Adrenal gland (tissue), 5 donors: ENCODE measurements around the gene DGKA.

Source experiments
- POLR2A ChIP-seq, 2 donors: fragments of 450-650 bp; IDR thresholded peaks; one replicate each; pipeline ENCODE4 v1.6.1; 2017; ENCODE audit warnings: antibody characterized with exemption in 2 of 2, mild to moderate bottlenecking in 2 of 2, moderate library complexity in 1 of 2
- TF ChIP-seq, protein P1 (sequence below), 6 experiments: fragments of 450-650 bp in 4 of 6; fragments of 200-600 bp in 2 of 6; sonication (generic) in 1 of 6; IDR thresholded peaks; 1 replicate in 5 of 6; 2 replicates in 1 of 6; pipeline versions ENCODE4 v1.5.1 to v1.8.0; 2016 to 2021; ENCODE audit warnings: antibody characterized with exemption in 6 of 6, mild to moderate bottlenecking in 2 of 6, moderate library complexity in 1 of 6
- donor health status: DM: no; HTN: no; CAD: no.

DNA sequence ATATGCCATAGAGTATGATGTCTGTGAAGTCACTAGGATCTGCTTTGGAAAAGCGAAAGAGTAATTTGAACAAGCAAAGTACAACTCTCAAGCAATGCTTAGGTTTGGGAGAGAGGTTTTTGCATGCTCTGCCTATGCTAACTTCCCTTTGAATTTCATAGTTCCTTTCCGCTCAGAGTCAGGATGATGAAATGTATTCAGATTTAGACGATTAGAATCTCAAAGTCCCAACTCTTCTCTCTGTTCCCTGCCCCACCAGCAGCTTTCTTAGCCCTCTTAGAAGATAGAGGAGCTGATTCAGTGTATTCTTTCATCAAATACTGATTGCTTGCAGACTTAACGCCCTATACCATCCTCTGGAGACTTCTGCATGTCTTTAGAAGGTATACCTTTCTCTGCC is 54.4 kb downstream of the DGKA start:
- TF ChIP-seq, protein P1, sequence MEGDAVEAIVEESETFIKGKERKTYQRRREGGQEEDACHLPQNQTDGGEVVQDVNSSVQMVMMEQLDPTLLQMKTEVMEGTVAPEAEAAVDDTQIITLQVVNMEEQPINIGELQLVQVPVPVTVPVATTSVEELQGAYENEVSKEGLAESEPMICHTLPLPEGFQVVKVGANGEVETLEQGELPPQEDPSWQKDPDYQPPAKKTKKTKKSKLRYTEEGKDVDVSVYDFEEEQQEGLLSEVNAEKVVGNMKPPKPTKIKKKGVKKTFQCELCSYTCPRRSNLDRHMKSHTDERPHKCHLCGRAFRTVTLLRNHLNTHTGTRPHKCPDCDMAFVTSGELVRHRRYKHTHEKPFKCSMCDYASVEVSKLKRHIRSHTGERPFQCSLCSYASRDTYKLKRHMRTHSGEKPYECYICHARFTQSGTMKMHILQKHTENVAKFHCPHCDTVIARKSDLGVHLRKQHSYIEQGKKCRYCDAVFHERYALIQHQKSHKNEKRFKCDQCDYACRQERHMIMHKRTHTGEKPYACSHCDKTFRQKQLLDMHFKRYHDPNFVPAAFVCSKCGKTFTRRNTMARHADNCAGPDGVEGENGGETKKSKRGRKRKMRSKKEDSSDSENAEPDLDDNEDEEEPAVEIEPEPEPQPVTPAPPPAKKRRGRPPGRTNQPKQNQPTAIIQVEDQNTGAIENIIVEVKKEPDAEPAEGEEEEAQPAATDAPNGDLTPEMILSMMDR (IDR thresholded peaks at IDR 0.05), result no peak
- TF ChIP-seq POLR2A (IDR thresholded peaks at IDR 0.05), result no peak
